Heart left ventricle (tissue), 16 donors: Measurements from ENCODE around the gene KATNAL1. TPM values are rescaled to one million over a fixed set of nuclear protein-coding genes. Genes with fewer than 3 reads are reported as not detected.

Experiments used
- ATAC-seq, 4 donors: fragments of 200-7000 bp; cut with Tn5 transposase; one replicate each; pipeline ENCODE4 v1.9.1; 2020 to 2022; ENCODE audit warnings: moderate library complexity in 4 of 4, mild to moderate bottlenecking in 3 of 4, moderate number of reproducible peaks in 1 of 4
- DNase-seq, 5 donors: peaks; one replicate each; pipeline ENCODE4 v3.0.0-alpha.2; 2020
- H3K27ac ChIP-seq, 12 donors: fragments of 200-600 bp; sonication (generic) in 4 of 12; one replicate each; pipeline versions ENCODE4 v1.5.0 to v1.8.0; 2016 to 2022; ENCODE audit warnings: mild to moderate bottlenecking in 2 of 12
- H3K27me3 ChIP-seq, 9 donors: fragments of 200-600 bp; sonication (generic) in 2 of 9; one replicate each; pipeline versions ENCODE4 v1.5.1 to v1.8.0; 2016 to 2022; ENCODE audit warnings: mild to moderate bottlenecking in 3 of 9
- H3K36me3 ChIP-seq, 9 donors: fragments of 200-600 bp; sonication (generic) in 2 of 9; one replicate each; pipeline versions ENCODE4 v1.5.0 to v1.8.0; 2018 to 2022; ENCODE audit warnings: mild to moderate bottlenecking in 2 of 9
- H3K4me1 ChIP-seq, 12 donors: fragments of 200-600 bp; sonication (generic) in 4 of 12; one replicate each; pipeline versions ENCODE4 v1.5.0 to v1.8.0; 2016 to 2022; ENCODE audit warnings: mild to moderate bottlenecking in 3 of 12
- H3K4me3 ChIP-seq, 12 donors: fragments of 200-600 bp; sonication (generic) in 4 of 12; one replicate each; pipeline versions ENCODE4 v1.5.0 to v1.8.0; 2017 to 2022; ENCODE audit warnings: mild to moderate bottlenecking in 9 of 12, moderate library complexity in 4 of 12
- H3K9me3 ChIP-seq, 12 donors: fragments of 200-600 bp; sonication (generic) in 4 of 12; one replicate each; pipeline versions ENCODE4 v1.5.0 to v1.8.0; 2016 to 2022; ENCODE audit warnings: mild to moderate bottlenecking in 1 of 12
- POLR2A ChIP-seq, 2 donors: fragments of 450-650 bp; IDR thresholded peaks; one replicate each; pipeline ENCODE4 v1.6.1; 2017; ENCODE audit warnings: antibody characterized with exemption in 2 of 2, mild to moderate bottlenecking in 2 of 2, moderate library complexity in 2 of 2
- WGBS, 4 donors: extraction: QIAGEN DNeasy Blood & Tissue Kit in 2 of 4; methylation state at CpG; one replicate each; pipeline versions ENCODE4 v1.1.5 to v1.1.7; 2013 to 2018; 5-methylcytosine and 5-hydroxymethylcytosine counted together
- intact Hi-C, 10 donors: fragments of 100-400 bp; cut with DNase I; formaldehyde crosslinking; loops; one replicate each; pipeline versions ENCODE4 v1.11.1 to v1.14.2; 2022
- polyA plus RNA-seq, 2 donors: library from polyadenylated mRNA; stranded (reverse); fragments of 200-250 nt; gene quantifications; one replicate each; pipeline ENCODE4 v1.2.3, GENCODE V29; 2013
- total RNA-seq, 9 donors: library from RNA; depleted of rRNA in 2 of 9; stranded (reverse); fragments of >200 nt in 2 of 9; fragmentation: NEBNext Ultra II Directional in 3 of 9; extraction: Animal tissue kit (Norgen Biotek cat#: 25700) in 3 of 9; gene quantifications; one replicate each; pipeline versions ENCODE4 v1.1.0 to v1.2.4, GENCODE V29; 2016 to 2023
- TF ChIP-seq, protein P1 (sequence below), 12 donors: fragments of 200-600 bp; sonication (generic) in 4 of 12; IDR thresholded peaks; one replicate each; pipeline versions ENCODE4 v1.5.0 to v1.8.0; 2018 to 2022; ENCODE audit warnings: antibody characterized with exemption in 12 of 12, mild to moderate bottlenecking in 5 of 12
- donor health status: ischemic (EF 13 %, LVEDD 7.1; RV severe dilation, severe dysfunction).
- donor health status: healthy with polysubstance abuse.
- donor health status: DM: no; HTN: yes; CAD: no.
- donor health status: DM: no; HTN: no; CAD: no.
- donor health status: ischemic (EF 25% LVEDD 6.9; RV normal size, moderate dysfunction).
- donor health status: ischemic (EF 25% LVEDD 5.7; RV mildly dilated, moderate dysfunction).
- donor health status: healthy.
- donor health status: DM: yes; HTN: yes; CAD: no.
- donor health status: ischemic (EF 35%, LVEDD 5.7; RV mildly dilated, moderate dysfunction).
- donor health status: nonischemic (EF 11% LVEDD 7.7; RV severe dilation, severe dysfunction).
- donor health status: DM: yes; HTN: yes; CAD: no.
- donor health status: PGD.
- donor health status: ischemic (EF 29% LVEDD 5.4; RV normal size, mild dysfunction).
- donor health status: nonischemic (EF 23%, LVEDD 6.1; RV moderate dilation, normal function).

Gene KATNAL1
- total and polyA plus RNA-seq, 11 donors = 4.6 to 55.3 (median 49.6) TPM

DNA sequence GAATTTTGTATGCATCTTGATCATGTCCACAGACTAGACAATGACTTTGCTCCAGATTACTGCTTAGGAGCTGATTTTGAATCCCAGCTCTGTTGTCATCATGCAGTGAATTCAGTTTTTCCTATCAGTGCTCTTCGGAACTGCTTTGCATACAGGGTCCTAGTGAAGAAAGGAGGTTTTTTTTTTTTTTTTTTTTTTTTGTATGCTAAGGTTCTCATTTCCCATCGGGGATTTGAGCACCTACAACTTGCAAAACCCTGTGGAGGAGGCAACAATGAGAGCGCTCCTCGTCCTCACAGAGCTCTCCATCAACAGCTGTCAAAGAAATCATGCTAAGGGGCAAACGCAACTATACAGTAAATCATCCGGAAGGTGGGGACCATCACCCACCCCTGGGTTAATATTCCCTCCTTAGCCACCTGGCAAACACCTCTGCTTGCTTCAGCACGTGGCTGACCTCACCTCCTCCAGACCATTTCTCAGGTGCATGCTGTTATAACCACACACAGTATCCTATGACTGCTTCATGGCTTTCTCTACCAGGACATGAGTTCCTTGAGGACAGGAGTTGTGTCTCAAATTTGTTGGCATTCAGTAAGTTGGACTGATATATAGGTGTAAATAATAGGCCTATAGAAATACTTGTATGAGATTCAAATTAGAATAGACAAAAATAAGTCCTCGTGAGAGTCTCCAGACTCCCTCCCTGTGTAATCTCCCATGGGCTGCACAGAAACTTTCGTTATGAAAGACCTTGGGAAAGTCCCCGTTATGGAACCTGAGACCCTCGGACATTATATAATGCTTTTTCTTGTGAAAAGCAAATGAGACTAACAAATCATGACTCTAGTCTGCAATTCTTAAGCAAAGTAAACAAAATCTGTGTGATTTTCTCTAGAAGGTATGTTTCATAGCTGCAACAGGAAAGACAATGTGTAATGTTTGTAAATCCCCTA lies 113.8 kb downstream of the KATNAL1 start:
- no peak for ATAC-seq
- Histone ChIP-seq H3K27ac (no peak overlapping the region), H3K36me3 (peaks cover 0 to 3% (median 0%) of the 10 kb centered on the region in 9 donors), H3K9me3 (no peaks in the 10 kb centered on the region), H3K27me3 (no peaks in the 10 kb centered on the region), H3K4me3 (no peak overlapping the region), H3K4me1 (no peaks in the 10 kb centered on the region)
- intact Hi-C loops = no loop called here
- WGBS, 4 donors = 90 to 93% (median 91%) methylated on average over 11 of the region's 11 CpGs
- DNase-seq = no peak
- no peak for TF ChIP-seq POLR2A (IDR thresholded peaks at IDR 0.05)
- TF ChIP-seq, protein P1, sequence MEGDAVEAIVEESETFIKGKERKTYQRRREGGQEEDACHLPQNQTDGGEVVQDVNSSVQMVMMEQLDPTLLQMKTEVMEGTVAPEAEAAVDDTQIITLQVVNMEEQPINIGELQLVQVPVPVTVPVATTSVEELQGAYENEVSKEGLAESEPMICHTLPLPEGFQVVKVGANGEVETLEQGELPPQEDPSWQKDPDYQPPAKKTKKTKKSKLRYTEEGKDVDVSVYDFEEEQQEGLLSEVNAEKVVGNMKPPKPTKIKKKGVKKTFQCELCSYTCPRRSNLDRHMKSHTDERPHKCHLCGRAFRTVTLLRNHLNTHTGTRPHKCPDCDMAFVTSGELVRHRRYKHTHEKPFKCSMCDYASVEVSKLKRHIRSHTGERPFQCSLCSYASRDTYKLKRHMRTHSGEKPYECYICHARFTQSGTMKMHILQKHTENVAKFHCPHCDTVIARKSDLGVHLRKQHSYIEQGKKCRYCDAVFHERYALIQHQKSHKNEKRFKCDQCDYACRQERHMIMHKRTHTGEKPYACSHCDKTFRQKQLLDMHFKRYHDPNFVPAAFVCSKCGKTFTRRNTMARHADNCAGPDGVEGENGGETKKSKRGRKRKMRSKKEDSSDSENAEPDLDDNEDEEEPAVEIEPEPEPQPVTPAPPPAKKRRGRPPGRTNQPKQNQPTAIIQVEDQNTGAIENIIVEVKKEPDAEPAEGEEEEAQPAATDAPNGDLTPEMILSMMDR (IDR thresholded peaks at IDR 0.05) = no peak

DNA sequence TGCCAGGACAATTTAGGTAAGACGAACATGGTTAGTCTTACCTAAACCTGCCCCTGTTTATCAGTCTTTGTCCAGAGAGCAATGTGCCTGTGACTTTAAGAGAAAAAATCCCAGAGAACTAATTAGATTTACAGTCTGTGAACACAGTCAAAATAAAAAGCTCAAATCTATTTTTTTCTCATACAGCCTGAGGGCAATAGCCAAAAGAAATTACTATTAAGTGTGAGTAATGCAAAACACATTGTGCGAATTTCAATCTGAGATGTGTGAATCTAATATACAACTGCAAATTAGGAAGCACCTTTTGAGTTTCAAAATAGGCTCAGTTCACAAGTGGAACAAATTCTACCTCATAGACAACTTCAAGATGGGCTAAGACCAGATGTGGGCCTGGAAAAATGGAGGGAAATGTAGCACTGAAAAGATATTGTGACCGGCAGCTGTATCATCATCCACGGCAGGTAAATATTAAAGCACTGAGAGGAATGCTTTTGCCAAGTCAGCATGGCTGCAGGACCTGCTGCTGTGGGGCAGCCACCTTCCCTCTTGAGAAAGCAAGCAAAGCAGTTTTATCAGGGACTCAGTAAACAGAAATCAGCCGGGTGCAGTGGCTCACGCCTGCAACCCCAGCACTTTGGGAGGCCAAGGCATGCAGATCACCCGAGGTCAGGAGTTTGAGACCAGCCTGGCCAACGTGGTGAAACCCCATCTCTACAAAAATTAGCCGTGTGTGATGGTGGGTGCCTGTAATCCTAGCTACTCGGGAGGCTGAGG lies 114.8 kb downstream of the KATNAL1 start:
- DNase-seq = no peak
- no peaks in the 10 kb centered on the region for H3K4me1 ChIP-seq
- H3K36me3 ChIP-seq = peaks cover 0 to 3% (median 0%) of the 10 kb centered on the region in 9 donors
- 77 to 83% (median 82%) methylated on average over 10 of the region's 10 CpGs for WGBS, 4 donors
- intact Hi-C loops = no loop called here
- ATAC-seq = no peak
- H3K4me3 ChIP-seq = no peak overlapping the region
- no peak overlapping the region for H3K27ac ChIP-seq
- no peaks in the 10 kb centered on the region for H3K27me3 ChIP-seq
- no peak for TF ChIP-seq POLR2A (IDR thresholded peaks at IDR 0.05)
- TF ChIP-seq, protein P1 (IDR thresholded peaks at IDR 0.05) = no peak
- no peaks in the 10 kb centered on the region for H3K9me3 ChIP-seq

DNA sequence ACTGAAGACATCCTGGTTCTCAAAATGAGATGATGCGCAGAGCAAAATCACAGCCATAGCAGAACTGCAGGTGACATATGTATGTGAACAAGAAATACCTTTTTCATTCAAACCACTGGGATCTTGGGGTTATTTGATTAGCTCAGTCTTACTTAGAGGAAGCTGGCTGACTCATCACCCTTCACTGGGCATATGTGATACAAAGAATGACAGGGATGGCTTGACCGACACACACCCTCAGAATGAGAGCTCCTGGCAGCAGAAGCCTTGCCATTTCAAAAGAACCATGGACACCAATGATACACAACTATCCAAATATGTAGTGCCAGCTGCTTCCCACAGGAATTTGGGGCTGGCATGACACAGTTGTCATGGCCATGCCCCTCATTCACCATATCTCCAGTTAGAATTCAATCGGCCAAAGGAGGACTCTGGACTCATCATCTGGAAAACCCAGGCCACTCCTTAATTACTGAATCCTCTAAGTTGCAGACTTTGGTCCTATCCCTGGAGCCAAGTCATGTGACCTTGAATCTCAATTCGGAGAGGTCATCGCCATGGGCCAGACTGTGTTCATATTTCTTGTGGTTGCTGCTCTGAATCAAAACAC lies 115.8 kb downstream of the KATNAL1 start:
- Histone ChIP-seq H3K4me3 (no peak overlapping the region), H3K36me3 (peaks cover 0 to 3% (median 0%) of the 10 kb centered on the region in 9 donors), H3K27ac (no peak overlapping the region), H3K27me3 (no peaks in the 10 kb centered on the region), H3K9me3 (no peaks in the 10 kb centered on the region), H3K4me1 (no peaks in the 10 kb centered on the region)
- TF ChIP-seq, protein P1 (IDR thresholded peaks at IDR 0.05) = no peak
- no peak for TF ChIP-seq POLR2A (IDR thresholded peaks at IDR 0.05)
- DNase-seq (no peak), ATAC-seq (no peak)
- intact Hi-C loops = no loop called here
- WGBS, 4 donors = 81 to 89% (median 88%) methylated on average over 4 to 5 of the region's 5 CpGs
